MM.1S (cell line): ENCODE results near the gene CDC16.

Source experiments
- DNase-seq: peaks from one replicate; pipeline ENCODE4 v3.0.0-alpha.2; 2015
- H2AFZ ChIP-seq: fragments of 300-600 bp; sonication (generic); 2 replicates; pipeline ENCODE4 v1.6.0; 2016; ENCODE audit warnings: antibody characterized with exemption, low read length
- H3F3A ChIP-seq: fragments of 300-600 bp; sonication (generic); 2 replicates; pipeline ENCODE4 v1.6.1; 2016; ENCODE audit warnings: mild to moderate bottlenecking, antibody characterized with exemption, low read length, moderate library complexity, mixed read lengths; ENCODE audit not compliant: insufficient read depth
- H3K27ac ChIP-seq: fragments of 300-600 bp; sonication (generic); 2 replicates; pipeline ENCODE4 v1.5.1; 2016; ENCODE audit warnings: mild to moderate bottlenecking, low read length
- H3K27me3 ChIP-seq: fragments of 300-600 bp; sonication (generic); replicated peaks from 2 replicates; pipeline ENCODE4 v1.6.0; 2016; ENCODE audit warnings: low read length; ENCODE audit not compliant: insufficient read depth
- H3K36me3 ChIP-seq: fragments of 300-600 bp; sonication (generic); replicated peaks from 2 replicates; pipeline ENCODE4 v1.6.1; 2016; ENCODE audit warnings: mild to moderate bottlenecking, low read length, mixed read lengths; ENCODE audit not compliant: insufficient read depth
- H3K4me1 ChIP-seq: fragments of 300-600 bp; sonication (generic); 2 replicates; pipeline ENCODE4 v1.6.1; 2016; ENCODE audit warnings: low read length, mixed read lengths
- H3K4me2 ChIP-seq: fragments of 300-600 bp; sonication (generic); 2 replicates; pipeline ENCODE4 v1.6.0; 2016; ENCODE audit warnings: low read depth, low read length
- H3K4me3 ChIP-seq: fragments of 300-600 bp; sonication (generic); 2 replicates; pipeline ENCODE4 v1.5.1; 2016; ENCODE audit warnings: low read length, mixed read lengths
- H3K79me2 ChIP-seq: fragments of 300-600 bp; sonication (generic); 2 replicates; pipeline ENCODE4 v1.6.1; 2016; ENCODE audit warnings: mixed run types, low read length, mixed read lengths
- H3K9ac ChIP-seq: fragments of 300-600 bp; sonication (generic); 2 replicates; pipeline ENCODE4 v1.6.1; 2016; ENCODE audit warnings: low read length, mixed read lengths
- H3K9me2 ChIP-seq: fragments of 300-600 bp; sonication (generic); replicated peaks from 2 replicates; pipeline ENCODE4 v1.6.1; 2016; ENCODE audit warnings: mild to moderate bottlenecking, low read length, mixed read lengths; ENCODE audit not compliant: insufficient read depth
- H3K9me3 ChIP-seq: fragments of 300-600 bp; sonication (generic); replicated peaks from 2 replicates; pipeline ENCODE4 v1.6.1; 2016; ENCODE audit warnings: mild to moderate bottlenecking, low read length, mixed read lengths; ENCODE audit not compliant: insufficient read depth
- H4K20me1 ChIP-seq: fragments of 300-600 bp; sonication (generic); 2 replicates; pipeline ENCODE4 v1.6.1; 2016; ENCODE audit warnings: mild to moderate bottlenecking, low read length, moderate library complexity, mixed read lengths; ENCODE audit not compliant: insufficient read depth
- EZH2 ChIP-seq: fragments of 300-600 bp; sonication (generic); optimal IDR thresholded peaks from 2 replicates; pipeline ENCODE3; 2017; ENCODE audit warnings: low read depth, mild to moderate bottlenecking, antibody characterized with exemption, low read length, mixed read lengths
- EZH2phosphoT487 ChIP-seq: fragments of 300-600 bp; sonication (generic); IDR thresholded peaks from 2 replicates; pipeline ENCODE4 v1.6.1; 2018; ENCODE audit warnings: antibody characterized with exemption, low read length
- TF ChIP-seq, protein P1 (sequence below): fragments of 300-600 bp; sonication (generic); IDR thresholded peaks from 2 replicates; pipeline ENCODE4 v1.5.1; 2016; ENCODE audit warnings: antibody characterized with exemption, low read length, mixed read lengths

The CDC16 gene

GRCh38 chr13:114226699-114227323 is 7.9 kb upstream of the CDC16 start:
- TF ChIP-seq, protein P1, sequence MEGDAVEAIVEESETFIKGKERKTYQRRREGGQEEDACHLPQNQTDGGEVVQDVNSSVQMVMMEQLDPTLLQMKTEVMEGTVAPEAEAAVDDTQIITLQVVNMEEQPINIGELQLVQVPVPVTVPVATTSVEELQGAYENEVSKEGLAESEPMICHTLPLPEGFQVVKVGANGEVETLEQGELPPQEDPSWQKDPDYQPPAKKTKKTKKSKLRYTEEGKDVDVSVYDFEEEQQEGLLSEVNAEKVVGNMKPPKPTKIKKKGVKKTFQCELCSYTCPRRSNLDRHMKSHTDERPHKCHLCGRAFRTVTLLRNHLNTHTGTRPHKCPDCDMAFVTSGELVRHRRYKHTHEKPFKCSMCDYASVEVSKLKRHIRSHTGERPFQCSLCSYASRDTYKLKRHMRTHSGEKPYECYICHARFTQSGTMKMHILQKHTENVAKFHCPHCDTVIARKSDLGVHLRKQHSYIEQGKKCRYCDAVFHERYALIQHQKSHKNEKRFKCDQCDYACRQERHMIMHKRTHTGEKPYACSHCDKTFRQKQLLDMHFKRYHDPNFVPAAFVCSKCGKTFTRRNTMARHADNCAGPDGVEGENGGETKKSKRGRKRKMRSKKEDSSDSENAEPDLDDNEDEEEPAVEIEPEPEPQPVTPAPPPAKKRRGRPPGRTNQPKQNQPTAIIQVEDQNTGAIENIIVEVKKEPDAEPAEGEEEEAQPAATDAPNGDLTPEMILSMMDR: peak; percentile 90
- TF ChIP-seq EZH2 (no peak), EZH2phosphoT487 (no peak)
- H3K27me3 ChIP-seq: no peaks in the 10 kb centered on the region
- H3K4me1 ChIP-seq: peaks cover 36% of the 10 kb centered on the region
- no peaks in the 10 kb centered on the region for H3K79me2 ChIP-seq
- H3F3A ChIP-seq: peaks cover 22% of the 10 kb centered on the region
- H4K20me1 ChIP-seq: no peaks in the 10 kb centered on the region
- no peaks in the 10 kb centered on the region for H3K9me3 ChIP-seq
- DNase-seq: peak; percentile 90
- no peaks in the 10 kb centered on the region for H3K9me2 ChIP-seq
- H3K9ac ChIP-seq: peak overlapping the region; percentile 24; the same call in 1 of the 2 replicates
- H3K4me2 ChIP-seq: peak overlapping the region; percentile 21; the same call in 1 of the 2 replicates
- H2AFZ ChIP-seq: no peak overlapping the region
- no peak overlapping the region for H3K4me3 ChIP-seq
- H3K27ac ChIP-seq: peak overlapping the region; percentile 5; the same call in 1 of the 2 replicates
- H3K36me3 ChIP-seq: no peaks in the 10 kb centered on the region

DNA sequence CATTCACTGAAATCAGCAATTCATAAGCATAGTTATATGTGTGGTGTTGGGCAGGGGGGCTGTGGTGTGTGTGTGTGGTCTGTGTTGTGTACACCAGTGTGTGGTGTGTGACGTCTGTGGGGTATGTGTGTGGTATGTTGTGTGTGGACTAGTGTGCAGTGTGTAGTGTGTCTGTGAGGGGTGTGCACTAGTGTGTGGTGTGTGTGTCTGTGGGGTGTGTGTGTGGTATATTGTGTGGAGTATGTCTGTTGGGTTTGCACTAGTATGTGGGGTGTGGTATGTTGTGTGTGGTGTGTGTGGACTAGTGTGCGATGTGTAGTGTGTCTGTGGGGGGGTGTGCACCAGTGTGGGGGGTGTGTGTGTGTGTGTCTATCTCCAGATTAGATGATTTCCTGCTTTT is 7.2 kb upstream of the CDC16 start:
- no peak overlapping the region for H2AFZ ChIP-seq
- H4K20me1 ChIP-seq: no peaks in the 10 kb centered on the region
- no peaks in the 10 kb centered on the region for H3K79me2 ChIP-seq
- no peaks in the 10 kb centered on the region for H3K36me3 ChIP-seq
- no peaks in the 10 kb centered on the region for H3K27me3 ChIP-seq
- H3K9ac ChIP-seq: no peak overlapping the region; the same call in 1 of the 2 replicates
- no peak for DNase-seq
- TF ChIP-seq EZH2phosphoT487 (no peak), EZH2 (no peak)
- TF ChIP-seq, protein P1: no peak
- no peak overlapping the region for H3K4me3 ChIP-seq
- H3K27ac ChIP-seq: no peak overlapping the region
- no peaks in the 10 kb centered on the region for H3K9me3 ChIP-seq
- no peaks in the 10 kb centered on the region for H3K9me2 ChIP-seq
- peaks cover 15% of the 10 kb centered on the region for H3F3A ChIP-seq
- peaks cover 33% of the 10 kb centered on the region for H3K4me1 ChIP-seq
- H3K4me2 ChIP-seq: no peak overlapping the region

DNA sequence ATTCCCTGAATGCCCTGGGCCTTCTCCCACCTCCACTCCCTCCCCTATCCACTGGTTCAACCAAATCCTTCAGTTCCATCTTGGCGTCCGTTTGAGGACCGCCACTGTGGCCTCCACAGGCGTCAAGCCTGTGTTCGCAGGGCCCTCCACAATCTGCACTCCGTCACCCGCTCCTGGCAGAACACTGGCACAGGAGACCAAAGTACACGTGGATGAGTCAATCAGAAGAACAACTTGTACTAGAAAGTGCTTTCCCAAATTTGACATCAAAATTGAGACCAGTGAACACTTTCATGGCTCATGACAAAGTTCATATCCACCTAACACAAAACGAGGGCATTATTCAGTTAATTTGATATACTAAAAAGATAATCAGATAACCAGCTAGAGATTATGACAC is 6.5 kb upstream of the CDC16 start:
- H3K79me2 ChIP-seq: no peaks in the 10 kb centered on the region
- no peak for TF ChIP-seq EZH2
- no peak for TF ChIP-seq EZH2phosphoT487
- TF ChIP-seq, protein P1: no peak

More for the DNA sequence above, 6.5 kb upstream of the CDC16 start:
- peaks cover 10% of the 10 kb centered on the region for H3F3A ChIP-seq
- H2AFZ ChIP-seq: no peak overlapping the region
- H3K27ac ChIP-seq: no peak overlapping the region
- no peaks in the 10 kb centered on the region for H3K36me3 ChIP-seq
- H3K4me3 ChIP-seq: no peak overlapping the region
- no peak overlapping the region for H3K9ac ChIP-seq
- DNase-seq: no peak
- no peaks in the 10 kb centered on the region for H3K9me3 ChIP-seq
- no peaks in the 10 kb centered on the region for H3K27me3 ChIP-seq
- peaks cover 29% of the 10 kb centered on the region for H3K4me1 ChIP-seq
- H3K4me2 ChIP-seq: no peak overlapping the region
- H3K9me2 ChIP-seq: no peaks in the 10 kb centered on the region
- H4K20me1 ChIP-seq: no peaks in the 10 kb centered on the region
